Activated T-helper 1 cell treated with Interleukin-2 at 50 U/mL for 16 hours (primary cell): Measurements from ENCODE around the gene ATF2.
"Not testable (repeated sequence)": the region's sequence is repeated elsewhere in the genome, so short reads cannot be mapped to it uniquely, and the experiment has no call there.

ENCODE experiments used
- DNase-seq: peaks from one replicate; pipeline ENCODE4 v3.0.0-alpha.2; 2020; ENCODE audit warnings: low read depth

ATF2 gene

GRCh38 chr2:175164235-175164634, 3.8 kb downstream of the ATF2 start:
- DNase-seq, result no peak

- DNase-seq, result no peak
Observed at GRCh38 chr2:175158894-175159293, 9.1 kb downstream of the ATF2 start.

- no peak for DNase-seq
Observed at GRCh38 chr2:175156534-175156933, 11.5 kb downstream of the ATF2 start.

- no peak for DNase-seq
Observed at GRCh38 chr2:175154661-175155082, 13.3 kb downstream of the ATF2 start.

GRCh38 chr2:175152242-175152641, 15.8 kb downstream of the ATF2 start:
- DNase-seq, result no peak

- DNase-seq, result no peak
Observed at GRCh38 chr2:175151791-175152190, 16.2 kb downstream of the ATF2 start.

- DNase-seq, result no peak
Observed at GRCh38 chr2:175147186-175147585, 20.8 kb downstream of the ATF2 start.

GRCh38 chr2:175143678-175144077, 24.3 kb downstream of the ATF2 start:
- DNase-seq, result no peak

- no peak for DNase-seq
Observed at GRCh38 chr2:175143191-175143590, 24.8 kb downstream of the ATF2 start.

GRCh38 chr2:175140332-175140731, 27.7 kb downstream of the ATF2 start:
- no peak for DNase-seq

GRCh38 chr2:175137793-175138192, 30.2 kb downstream of the ATF2 start:
- no peak for DNase-seq

- DNase-seq, result no peak
Observed at GRCh38 chr2:175136334-175137215, 31.4 kb downstream of the ATF2 start.

- no peak for DNase-seq
Observed at GRCh38 chr2:175135862-175136261, 32.1 kb downstream of the ATF2 start.

- DNase-seq, result no peak
Observed at GRCh38 chr2:175135177-175135576, 32.8 kb downstream of the ATF2 start.

- DNase-seq, result no peak
Observed at GRCh38 chr2:175131252-175131651, 36.8 kb downstream of the ATF2 start.

GRCh38 chr2:175126661-175127060, 41.3 kb downstream of the ATF2 start:
- DNase-seq, result no peak

- DNase-seq, result no peak
Observed at GRCh38 chr2:175123254-175123653, 44.7 kb downstream of the ATF2 start.

- DNase-seq, result no peak
Observed at GRCh38 chr2:175111200-175111657, 56.8 kb downstream of the ATF2 start.

GRCh38 chr2:175108091-175108490, 59.9 kb downstream of the ATF2 start:
- DNase-seq, result not testable (repeated sequence)

- no peak for DNase-seq
Observed at GRCh38 chr2:175107146-175107545, 60.9 kb downstream of the ATF2 start.

- no peak for DNase-seq
Observed at GRCh38 chr2:175103191-175103590, 64.8 kb downstream of the ATF2 start.

- no peak for DNase-seq
Observed at GRCh38 chr2:175101514-175101913, 66.5 kb downstream of the ATF2 start.

- DNase-seq, result no peak
Observed at GRCh38 chr2:175097297-175097696, 70.7 kb downstream of the ATF2 start.

- not testable (repeated sequence) for DNase-seq
Observed at GRCh38 chr2:175084117-175084516, 83.9 kb downstream of the ATF2 start.
